ENCODE measurements around the gene ASAP3. TPM values are rescaled to one million over a fixed set of nuclear protein-coding genes. Genes with fewer than 3 reads are reported as not detected.

Gene ASAP3
- total and polyA plus RNA-seq, 9 of the 15 experiments (the other 6 are each of a cell fraction or from before 2014, with no cell fraction given): 1.7 to 31.2 (median 17.4) TPM

DNA sequence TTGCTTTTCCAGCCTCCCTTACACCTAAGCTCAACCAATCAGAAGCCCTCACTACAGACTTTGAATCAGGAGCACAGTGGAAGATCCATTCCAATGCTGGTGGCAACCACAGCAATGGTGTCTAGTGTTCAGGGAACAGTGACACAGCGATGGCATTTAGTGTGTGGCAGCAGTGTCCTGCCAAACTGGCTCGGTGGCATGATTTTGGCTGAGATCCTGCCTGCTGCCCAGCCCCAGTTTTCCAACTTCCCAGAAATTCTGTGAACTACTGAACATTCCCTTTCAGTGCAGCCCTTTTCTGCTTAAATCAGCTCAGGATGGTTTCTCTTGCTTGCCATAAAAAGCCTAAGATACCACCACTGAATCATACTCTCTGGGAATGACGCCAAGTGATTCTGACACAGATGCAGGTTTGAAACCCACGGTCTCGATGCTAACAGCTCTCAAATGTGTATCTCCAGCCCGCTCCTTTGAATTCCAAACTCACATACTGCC, 8.8 kb downstream of the ASAP3 start:
- CTCF ChIA-PET (ENCODE audit: low intra/inter-chr PET ratio): no interaction called here
- Histone ChIP-seq H3K27me3 (ENCODE audit: control insufficient read depth in 2 of 2, insufficient read depth in 2 of 2, low read length in 2 of 2) (no peaks in the 10 kb centered on the region), H3K36me3 (ENCODE audit: control insufficient read depth, insufficient read depth, low read length) (peaks cover 5% of the 10 kb centered on the region; the same call in 1 of the 3 replicates), H3K4me3 (no peak overlapping the region), H3K79me2 (ENCODE audit: control insufficient read depth, insufficient read depth, low read length) (peaks cover 5% of the 10 kb centered on the region; the same call in 1 of the 3 replicates), H3K27ac (ENCODE audit: extremely low read depth, low read depth, low read length) (no peak overlapping the region), H3K9me3 (replicated peaks; ENCODE audit: control insufficient read depth, insufficient read depth, low read depth, low read length) (no peaks in the 10 kb centered on the region), H4K20me1 (replicated peaks; ENCODE audit: control insufficient read depth, insufficient read depth, low read length) (0 out of 2 replicates have a peak, but pooled peaks cover 8% of the 10 kb centered on the region), H3K4me1 (replicated peaks in 1 of 2; ENCODE audit: control insufficient read depth in 2 of 2, insufficient read depth in 2 of 2, low read length in 2 of 2) (peaks cover 21 to 24% of the 10 kb centered on the region in 2 experiments), H3K9me1 (ENCODE audit: control insufficient read depth, insufficient read depth, low read length) (no peaks in the 10 kb centered on the region), H2AFZ (ENCODE audit: low read depth, low read length) (no peak overlapping the region), H3K4me2 (ENCODE audit: insufficient read depth, low read length) (no peak overlapping the region), H3K9ac (ENCODE audit: insufficient read depth in 1 of 2, low read depth in 2 of 2, low read length in 2 of 2) (no peak overlapping the region)
- intact Hi-C loops (cut with micrococcal nuclease) (no loop called here), in situ Hi-C loops (cut with MboI) (no loop called here)
- DNase-seq (ENCODE audit: extremely low read depth in 1 of 4, low spot score in 3 of 4) (peak in 1 of 4 experiments; percentile 42), ATAC-seq (no peak), FAIRE-seq (no peak)
- WGBS (ENCODE audit: insufficient coverage, low coverage, missing lambda C conversion rate): 46% methylated on average over 6 of the region's 6 CpGs
- POLR2A ChIA-PET: interaction anchor here (0.7 to 1.7 kb wide), 5 partner anchors 9 to 131 kb away, joined by 3 to 6 read pairs (median 4); partner anchors contain the start of gene ASAP3
- BruUV-seq (replicated peaks): no TSS peak
- TF ChIP-seq, protein P1, sequence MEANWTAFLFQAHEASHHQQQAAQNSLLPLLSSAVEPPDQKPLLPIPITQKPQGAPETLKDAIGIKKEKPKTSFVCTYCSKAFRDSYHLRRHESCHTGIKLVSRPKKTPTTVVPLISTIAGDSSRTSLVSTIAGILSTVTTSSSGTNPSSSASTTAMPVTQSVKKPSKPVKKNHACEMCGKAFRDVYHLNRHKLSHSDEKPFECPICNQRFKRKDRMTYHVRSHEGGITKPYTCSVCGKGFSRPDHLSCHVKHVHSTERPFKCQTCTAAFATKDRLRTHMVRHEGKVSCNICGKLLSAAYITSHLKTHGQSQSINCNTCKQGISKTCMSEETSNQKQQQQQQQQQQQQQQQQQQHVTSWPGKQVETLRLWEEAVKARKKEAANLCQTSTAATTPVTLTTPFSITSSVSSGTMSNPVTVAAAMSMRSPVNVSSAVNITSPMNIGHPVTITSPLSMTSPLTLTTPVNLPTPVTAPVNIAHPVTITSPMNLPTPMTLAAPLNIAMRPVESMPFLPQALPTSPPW (CRISPR knock-in tag; IDR thresholded peaks at IDR 0.05): no peak
- no peak for TF ChIP-seq YBX1 (IDR thresholded peaks at IDR 0.05)
- TF ChIP-seq ZNF24 (IDR thresholded peaks at IDR 0.05): no peak
- TF ChIP-seq HDAC2 (IDR thresholded peaks at IDR 0.05): no peak
- TF ChIP-seq KDM2B (CRISPR knock-in tag; IDR thresholded peaks at IDR 0.05): no peak
- peak in 1 of 2 experiments; percentile 90; a peak in 1 of 4 replicates for TF ChIP-seq RCOR1 (IDR thresholded peaks at IDR 0.05; ENCODE audit: borderline replicate concordance in 1 of 2, low read depth in 2 of 2, low read length in 2 of 2)
- TF ChIP-seq RFX7 (CRISPR knock-in tag; IDR thresholded peaks at IDR 0.05): no peak
- TF ChIP-seq, protein P2, sequence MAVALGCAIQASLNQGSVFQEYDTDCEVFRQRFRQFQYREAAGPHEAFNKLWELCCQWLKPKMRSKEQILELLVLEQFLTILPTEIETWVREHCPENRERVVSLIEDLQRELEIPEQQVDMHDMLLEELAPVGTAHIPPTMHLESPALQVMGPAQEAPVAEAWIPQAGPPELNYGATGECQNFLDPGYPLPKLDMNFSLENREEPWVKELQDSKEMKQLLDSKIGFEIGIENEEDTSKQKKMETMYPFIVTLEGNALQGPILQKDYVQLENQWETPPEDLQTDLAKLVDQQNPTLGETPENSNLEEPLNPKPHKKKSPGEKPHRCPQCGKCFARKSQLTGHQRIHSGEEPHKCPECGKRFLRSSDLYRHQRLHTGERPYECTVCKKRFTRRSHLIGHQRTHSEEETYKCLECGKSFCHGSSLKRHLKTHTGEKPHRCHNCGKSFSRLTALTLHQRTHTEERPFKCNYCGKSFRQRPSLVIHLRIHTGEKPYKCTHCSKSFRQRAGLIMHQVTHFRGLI (CRISPR knock-in tag; IDR thresholded peaks at IDR 0.05): no peak
- TF ChIP-seq, protein P3, sequence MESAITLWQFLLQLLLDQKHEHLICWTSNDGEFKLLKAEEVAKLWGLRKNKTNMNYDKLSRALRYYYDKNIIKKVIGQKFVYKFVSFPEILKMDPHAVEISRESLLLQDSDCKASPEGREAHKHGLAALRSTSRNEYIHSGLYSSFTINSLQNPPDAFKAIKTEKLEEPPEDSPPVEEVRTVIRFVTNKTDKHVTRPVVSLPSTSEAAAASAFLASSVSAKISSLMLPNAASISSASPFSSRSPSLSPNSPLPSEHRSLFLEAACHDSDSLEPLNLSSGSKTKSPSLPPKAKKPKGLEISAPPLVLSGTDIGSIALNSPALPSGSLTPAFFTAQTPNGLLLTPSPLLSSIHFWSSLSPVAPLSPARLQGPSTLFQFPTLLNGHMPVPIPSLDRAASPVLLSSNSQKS (CRISPR knock-in tag; IDR thresholded peaks at IDR 0.05): no peak
- no peak for TF ChIP-seq STAT5B (CRISPR knock-in tag; IDR thresholded peaks at IDR 0.05)
- TF ChIP-seq, protein P4, sequence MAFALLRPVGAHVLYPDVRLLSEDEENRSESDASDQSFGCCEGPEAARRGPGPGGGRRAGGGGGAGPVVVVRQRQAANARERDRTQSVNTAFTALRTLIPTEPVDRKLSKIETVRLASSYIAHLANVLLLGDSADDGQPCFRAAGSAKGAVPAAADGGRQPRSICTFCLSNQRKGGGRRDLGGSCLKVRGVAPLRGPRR (CRISPR knock-in tag; IDR thresholded peaks at IDR 0.05): no peak
- TF ChIP-seq FOSL1 (tag; conservative IDR thresholded peaks at IDR 0.05): peak; percentile 47
- TF ChIP-seq NFATC3 (IDR thresholded peaks at IDR 0.05): no peak
- no peak for TF ChIP-seq ZNF12 (CRISPR knock-in tag; IDR thresholded peaks at IDR 0.05)
- TF ChIP-seq PHF21A (IDR thresholded peaks at IDR 0.05; ENCODE audit: borderline replicate concordance, low read depth): no peak
- no peak for TF ChIP-seq YY1 (IDR thresholded peaks at IDR 0.05; ENCODE audit: borderline replicate concordance in 1 of 3, control insufficient read depth in 1 of 3, extremely low read depth in 1 of 3, insufficient read depth in 3 of 3, insufficient read length in 1 of 3, insufficient replicate concordance in 2 of 3, low read depth in 1 of 3, low read length in 2 of 3)
- TF ChIP-seq KDM1A (IDR thresholded peaks at IDR 0.05): peak; percentile 34 to 54; a peak in 3 of 4 replicates
- peak; percentile 88 for TF ChIP-seq CTBP1 (IDR thresholded peaks at IDR 0.05; ENCODE audit: borderline replicate concordance)
- TF ChIP-seq CBFB (CRISPR knock-in tag; IDR thresholded peaks at IDR 0.05): no peak
